ENCODE measurements around the gene HMCN2.
A peak's percentile ranks its signal among the peaks of the same experiment; 100 is the strongest.

The HMCN2 gene, protein sequence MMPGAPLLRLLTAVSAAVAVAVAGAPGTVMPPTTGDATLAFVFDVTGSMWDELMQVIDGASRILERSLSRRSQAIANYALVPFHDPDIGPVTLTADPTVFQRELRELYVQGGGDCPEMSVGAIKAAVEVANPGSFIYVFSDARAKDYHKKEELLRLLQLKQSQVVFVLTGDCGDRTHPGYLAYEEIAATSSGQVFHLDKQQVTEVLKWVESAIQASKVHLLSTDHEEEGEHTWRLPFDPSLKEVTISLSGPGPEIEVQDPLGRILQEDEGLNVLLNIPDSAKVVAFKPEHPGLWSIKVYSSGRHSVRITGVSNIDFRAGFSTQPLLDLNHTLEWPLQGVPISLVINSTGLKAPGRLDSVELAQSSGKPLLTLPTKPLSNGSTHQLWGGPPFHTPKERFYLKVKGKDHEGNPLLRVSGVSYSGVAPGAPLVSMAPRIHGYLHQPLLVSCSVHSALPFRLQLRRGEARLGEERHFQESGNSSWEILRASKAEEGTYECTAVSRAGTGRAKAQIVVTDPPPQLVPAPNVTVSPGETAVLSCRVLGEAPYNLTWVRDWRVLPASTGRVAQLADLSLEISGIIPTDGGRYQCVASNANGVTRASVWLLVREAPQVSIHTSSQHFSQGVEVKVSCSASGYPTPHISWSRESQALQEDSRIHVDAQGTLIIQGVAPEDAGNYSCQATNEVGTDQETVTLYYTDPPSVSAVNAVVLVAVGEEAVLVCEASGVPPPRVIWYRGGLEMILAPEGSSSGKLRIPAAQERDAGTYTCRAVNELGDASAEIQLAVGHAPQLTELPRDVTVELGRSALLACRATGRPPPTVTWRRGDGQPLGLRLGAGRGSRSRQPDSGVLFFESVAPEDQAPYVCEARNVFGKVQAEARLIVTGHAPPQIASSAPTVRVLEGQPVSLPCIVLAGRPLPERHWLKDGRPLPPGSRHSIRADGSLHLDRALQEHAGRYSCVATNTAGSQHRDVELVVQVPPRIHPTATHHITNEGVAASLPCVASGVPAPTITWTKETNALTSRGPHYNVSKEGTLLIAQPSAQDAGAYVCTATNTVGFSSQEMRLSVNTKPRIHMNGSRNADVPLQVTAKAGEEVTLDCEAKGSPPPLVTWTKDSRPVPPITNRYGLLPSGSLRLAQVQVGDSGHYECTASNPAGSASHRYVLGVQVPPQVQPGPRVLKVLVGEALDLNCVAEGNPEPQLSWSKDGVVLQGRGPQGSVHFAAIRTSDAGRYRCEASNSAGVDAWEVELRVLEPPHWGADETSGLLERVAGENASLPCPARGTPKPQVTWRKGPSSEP (N-terminal part only)

DNA sequence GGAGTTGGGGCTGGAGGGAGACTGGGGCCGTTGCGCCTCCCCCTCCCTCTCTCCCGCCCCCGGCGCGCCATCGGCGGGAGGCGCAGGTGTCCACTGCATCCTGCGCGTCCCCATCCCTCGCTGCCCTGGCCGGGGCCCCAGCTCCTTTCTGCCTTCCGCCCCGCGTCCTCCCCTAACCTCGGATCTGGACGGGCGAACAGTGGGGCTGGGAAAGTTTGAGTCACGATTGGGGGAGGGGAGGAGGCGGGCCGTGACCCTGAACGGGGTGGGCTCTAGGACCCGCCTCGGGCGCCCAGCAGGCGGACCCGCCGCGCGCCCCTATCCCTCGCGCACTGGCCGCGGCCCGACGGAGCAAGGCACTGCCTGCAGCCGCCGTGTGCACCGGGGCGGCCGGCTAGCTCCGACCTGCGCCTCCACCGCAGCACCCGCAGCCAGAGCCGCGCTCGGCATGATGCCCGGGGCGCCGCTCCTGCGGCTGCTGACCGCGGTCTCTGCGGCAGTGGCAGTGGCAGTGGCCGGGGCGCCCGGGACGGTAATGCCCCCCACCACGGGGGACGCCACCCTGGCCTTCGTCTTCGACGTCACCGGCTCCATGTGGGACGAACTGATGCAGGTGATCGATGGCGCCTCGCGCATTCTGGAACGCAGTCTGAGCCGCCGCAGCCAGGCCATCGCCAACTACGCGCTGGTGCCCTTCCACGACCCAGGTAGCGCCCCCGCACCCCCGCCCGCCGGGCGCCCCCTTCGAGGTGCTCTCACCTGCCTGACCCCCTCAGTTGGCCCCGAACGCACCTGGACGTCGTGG is at the start of gene HMCN2:
Gene HMCN2, plus strand, starts transcription at position 330 of the 805 bp plus-strand sequence. Its CDS starts 119 bp downstream, at position 449.
- DNase-seq, result no peak

DNA sequence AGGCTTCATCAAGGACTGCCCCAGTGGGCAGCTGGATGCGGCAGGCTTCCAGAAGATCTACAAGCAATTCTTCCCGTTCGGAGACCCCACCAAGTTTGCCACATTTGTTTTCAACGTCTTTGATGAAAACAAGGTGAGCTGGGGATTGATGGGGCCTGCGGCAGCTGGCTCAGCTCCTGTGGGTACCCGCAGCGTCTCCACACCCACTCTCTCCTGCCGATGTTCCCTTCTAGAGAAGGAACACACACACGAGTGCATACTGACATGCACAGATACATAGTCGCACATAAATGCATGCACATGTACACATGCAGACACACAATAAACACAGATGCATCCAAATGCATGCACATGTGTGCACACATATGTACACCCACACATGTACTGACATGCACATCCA is 47.7 kb upstream of the HMCN2 start:
- no peak for DNase-seq

DNA sequence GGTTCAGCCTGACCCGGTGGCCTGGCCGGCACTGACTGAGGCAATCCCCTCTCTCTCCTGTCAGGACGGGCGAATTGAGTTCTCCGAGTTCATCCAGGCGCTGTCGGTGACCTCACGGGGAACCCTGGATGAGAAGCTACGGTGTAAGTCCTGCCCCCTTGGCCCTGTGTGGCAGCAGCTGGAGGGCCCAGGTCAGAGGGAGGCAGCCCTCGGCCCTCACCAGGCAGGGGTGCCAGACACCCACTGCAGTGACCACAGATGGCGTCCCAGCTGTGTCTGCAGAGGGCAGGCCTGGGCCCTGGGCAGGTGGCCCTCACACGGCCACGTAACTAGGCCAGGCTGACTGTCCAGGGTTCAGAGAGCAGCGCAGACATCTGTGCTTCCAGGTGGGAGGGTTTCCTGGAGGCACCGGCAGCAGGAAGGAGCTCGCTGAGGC is 45.9 kb upstream of the HMCN2 start:
- DNase-seq, result no peak

DNA sequence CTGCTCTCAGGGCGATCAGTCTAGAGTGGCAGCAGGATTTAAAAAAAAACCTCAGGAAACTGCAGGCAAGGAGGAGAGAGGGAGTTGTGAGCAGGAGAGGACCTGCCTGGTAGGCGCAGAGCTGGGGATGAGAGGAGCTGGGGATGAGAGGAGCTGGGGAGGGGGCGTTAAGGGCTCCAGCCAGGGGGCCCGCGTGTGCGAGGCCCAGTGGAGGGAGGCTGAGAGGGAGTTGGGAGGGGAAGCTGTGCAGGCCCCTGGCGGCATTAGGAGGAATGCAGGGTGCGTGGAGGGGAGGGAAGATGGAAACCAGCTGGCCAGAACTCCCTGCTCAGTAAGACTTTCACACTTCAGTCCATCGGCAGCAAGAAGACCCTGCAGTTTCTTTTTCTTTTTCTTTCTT is 45.2 kb upstream of the HMCN2 start:
- DNase-seq, result no peak

DNA sequence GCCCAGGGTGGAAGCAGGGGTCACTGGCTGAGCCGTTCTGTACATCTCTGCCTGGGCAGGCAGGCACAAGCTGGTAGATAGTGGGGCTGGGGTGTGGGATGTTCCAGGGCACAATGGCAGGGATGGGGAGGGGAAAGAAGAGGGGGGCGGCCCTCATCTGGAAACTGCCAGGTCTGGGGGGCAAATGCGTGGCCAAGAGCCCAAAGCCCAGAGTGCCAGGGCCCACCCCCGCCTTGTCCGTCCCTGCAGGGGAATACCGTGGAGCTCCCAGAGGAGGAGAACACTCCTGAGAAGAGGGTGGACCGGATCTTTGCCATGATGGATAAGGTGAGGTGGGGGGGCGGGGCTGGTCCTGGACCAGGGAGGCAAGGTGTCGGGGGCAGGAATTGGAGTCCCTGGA is 42.7 kb upstream of the HMCN2 start:
- no peak for DNase-seq

DNA sequence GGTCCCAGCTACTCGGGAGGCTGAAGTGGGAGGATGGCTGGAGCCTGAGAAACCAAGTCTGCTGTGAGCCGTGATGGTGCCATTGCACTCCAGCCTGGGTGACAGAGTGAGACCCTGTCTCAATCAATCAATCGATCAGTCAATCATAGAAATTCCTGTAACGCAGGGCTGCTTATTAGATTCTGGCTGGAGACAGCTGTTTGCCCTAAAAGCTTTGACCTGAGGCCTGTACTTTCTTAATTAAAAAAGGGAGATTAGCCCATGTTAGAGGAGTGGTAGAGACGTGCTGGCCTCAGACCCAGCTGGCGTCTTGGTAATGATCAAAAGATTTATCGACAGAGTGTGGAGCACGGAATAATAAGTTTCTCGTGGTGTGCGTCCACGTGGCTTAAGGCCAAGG is 40.5 kb upstream of the HMCN2 start:
- no peak for DNase-seq

DNA sequence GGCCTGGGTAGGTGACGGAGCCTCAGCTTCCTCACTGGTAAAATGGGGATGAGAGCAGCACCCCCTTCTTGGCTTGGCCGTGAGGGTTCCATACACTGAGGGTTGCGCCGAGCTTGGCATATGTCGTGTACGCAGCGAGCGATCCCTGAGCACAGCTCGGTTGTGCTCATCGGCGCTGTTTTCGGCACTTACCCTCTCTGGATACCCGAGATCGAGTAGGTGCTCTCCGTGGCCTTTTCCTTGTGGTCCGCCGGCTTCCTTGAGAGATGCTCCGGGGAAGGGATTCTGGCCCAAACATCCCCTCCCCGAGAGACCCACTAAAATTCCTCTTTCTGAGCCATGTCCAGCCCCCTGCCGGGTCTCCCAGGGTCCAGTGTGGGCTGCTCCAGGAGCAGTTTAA is 40.0 kb upstream of the HMCN2 start:
- no peak for DNase-seq

DNA sequence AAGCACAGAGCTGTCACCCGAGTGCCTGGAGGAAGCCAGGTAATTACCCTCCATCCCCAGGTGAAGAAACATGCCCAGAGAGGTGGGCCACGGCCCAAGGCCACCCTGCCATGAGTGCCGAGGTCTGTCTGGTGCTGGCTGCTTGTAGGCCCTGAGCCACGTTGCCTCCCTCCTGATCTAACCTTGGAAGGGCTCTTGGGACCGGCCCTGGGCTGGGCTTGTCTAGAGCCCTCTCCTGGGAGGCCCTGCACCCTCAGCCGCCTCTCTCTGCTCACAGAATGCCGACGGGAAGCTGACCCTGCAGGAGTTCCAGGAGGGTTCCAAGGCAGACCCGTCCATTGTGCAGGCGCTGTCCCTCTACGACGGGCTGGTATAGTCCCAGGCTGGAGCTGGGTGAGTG is 39.4 kb upstream of the HMCN2 start:
- no peak for DNase-seq

DNA sequence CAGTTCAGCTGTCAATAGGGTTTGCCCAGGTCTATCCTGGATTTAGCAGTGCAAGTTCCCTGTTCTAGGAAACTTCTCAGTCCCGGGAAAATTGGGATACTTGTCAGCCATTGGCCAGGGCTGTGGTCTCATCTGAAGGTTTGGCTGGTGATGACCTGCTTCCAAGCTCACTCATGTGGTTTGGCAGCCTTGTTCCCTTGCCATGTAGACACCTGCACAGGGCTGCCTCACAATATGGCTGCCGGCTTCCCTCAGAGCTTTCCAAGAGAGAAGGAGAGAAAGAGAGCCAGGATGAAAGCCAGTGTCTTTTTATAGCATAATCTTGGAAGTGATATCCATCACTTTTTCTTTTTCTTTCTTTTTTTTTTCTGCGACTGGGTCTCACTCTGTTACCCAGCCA is 37.7 kb upstream of the HMCN2 start:
- no peak for DNase-seq

DNA sequence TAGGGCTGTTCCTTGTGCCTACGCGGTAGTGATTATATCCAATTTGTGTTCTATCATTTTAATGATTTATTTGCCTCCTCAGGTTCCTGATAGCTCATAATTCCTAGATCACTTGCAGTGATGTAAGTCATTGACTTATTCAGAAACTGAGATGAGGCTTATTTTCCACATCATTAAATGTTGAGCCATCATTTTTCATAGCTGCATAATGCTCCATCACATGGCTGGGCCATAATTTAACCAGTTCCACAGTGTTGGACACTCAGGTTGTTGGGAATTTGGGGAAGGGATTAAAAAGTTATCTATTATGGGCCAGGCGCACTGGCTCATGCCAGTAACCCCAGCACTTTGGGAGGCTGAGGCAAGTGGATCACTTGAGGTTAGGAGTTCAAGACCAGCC is 35.8 kb upstream of the HMCN2 start:
- no peak for DNase-seq

DNA sequence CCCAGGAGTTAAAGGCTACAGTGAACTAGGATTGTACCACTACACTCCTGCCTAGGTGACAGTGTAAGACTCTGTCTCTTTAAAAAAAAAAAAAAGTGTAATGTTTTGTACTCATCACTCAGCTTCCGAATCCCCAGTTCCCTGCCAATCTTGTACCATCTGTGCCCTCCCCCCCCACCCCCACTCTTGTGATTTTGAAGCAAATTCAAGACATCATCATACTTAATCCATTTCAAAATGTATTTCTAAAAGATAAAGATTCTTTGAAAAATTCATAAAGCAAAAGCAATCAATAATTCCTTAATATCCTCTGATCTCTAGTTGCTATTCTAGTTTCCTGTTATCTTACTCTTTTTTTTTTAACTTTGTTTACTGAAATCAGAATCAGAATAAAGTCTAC is 34.9 kb upstream of the HMCN2 start:
- no peak for DNase-seq

DNA sequence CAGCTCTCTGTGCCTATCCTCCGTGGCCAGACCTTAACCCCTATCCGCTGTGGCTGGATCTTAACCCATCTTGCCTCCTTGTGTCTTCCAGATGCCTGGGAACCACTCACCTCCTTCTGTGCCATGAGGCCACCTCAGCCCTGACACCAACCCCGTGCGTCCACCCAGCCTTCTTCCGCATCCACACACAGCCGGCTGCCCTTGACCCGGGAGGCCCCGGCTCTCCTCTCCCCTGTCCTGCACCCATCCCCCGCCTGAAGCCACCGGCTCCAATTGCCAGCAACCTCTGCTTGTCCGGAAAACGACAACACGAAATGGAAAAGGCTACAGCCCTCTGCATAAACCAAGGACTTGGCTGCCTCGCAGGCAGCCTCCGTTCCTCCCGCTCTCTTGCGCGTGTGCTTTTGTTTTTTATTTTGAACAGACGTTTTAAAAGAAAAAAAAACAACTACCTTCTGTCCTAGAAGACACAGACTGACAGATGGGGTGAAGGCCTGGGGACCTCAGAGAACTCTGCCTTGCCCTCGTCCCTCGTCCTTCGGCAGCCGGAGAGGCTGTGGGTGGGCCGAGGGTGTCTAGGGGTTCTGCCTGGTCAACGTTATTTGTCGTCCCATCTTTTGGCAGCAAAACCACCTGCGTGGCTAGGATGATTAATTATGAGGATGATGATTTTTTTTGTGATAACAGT is 32.5 kb upstream of the HMCN2 start:
- DNase-seq, result no peak

DNA sequence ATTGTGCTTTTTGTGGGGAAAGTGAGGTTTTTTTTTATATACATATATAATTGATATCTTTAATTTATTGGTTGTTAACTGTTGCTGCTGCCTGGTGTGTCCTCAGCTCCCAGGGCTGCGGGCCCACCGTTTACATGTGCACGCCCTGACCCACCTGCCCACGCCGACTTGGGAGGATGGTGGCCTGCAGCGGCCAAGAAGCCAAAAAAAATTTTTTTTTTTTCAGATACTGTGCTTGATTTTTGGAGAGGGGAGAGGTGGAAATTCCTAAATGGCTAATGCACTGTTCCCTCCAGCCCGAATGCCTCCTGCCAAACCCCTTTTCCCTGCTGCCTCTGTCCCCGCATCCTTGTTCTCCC is 32.0 kb upstream of the HMCN2 start:
- no peak for DNase-seq

DNA sequence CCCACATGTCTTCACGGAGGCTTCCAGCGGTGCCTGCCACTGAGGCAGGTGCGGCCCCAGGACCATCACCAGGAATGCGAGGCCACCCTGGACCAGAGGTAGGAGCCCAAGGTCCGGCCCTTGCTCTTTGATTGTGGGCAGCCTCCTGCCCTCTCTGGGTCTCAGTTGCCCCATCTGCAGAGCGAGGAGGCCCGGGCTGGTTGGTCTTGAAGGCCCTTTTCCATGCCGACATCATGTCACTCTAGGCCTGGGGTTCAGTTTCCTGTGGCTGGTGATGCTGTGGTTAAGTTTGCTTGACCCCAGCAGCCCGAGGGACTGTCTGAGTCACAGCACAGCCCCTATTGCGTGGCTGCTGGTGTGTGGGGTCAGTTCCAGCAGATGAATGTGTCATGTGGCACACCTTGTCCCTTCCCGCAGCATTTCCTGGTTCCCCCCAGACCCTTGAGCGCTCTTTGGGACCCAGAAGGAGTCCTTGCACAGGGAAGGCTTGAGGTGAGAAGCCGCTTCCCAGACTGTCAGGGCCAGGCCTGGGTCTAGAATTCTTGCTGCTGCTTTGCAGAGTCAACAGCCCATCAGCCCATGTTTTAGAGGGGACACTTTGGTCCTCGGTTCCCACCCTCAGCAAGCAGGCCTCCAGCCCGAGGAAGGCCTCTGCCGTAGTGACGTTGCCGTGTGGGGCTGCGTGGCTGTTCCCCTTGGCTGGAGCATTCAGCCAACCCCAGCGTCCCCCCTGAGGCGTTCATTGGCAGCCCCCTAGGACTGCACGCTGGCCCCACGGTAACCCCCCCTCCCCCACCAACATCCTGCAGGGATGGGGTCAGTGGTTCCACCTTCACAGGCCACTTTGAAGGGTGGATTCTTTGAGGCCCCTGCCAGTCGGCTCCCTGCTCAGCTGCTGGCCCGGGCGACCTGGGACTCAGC is 31.0 kb upstream of the HMCN2 start:
- DNase-seq, result no peak

DNA sequence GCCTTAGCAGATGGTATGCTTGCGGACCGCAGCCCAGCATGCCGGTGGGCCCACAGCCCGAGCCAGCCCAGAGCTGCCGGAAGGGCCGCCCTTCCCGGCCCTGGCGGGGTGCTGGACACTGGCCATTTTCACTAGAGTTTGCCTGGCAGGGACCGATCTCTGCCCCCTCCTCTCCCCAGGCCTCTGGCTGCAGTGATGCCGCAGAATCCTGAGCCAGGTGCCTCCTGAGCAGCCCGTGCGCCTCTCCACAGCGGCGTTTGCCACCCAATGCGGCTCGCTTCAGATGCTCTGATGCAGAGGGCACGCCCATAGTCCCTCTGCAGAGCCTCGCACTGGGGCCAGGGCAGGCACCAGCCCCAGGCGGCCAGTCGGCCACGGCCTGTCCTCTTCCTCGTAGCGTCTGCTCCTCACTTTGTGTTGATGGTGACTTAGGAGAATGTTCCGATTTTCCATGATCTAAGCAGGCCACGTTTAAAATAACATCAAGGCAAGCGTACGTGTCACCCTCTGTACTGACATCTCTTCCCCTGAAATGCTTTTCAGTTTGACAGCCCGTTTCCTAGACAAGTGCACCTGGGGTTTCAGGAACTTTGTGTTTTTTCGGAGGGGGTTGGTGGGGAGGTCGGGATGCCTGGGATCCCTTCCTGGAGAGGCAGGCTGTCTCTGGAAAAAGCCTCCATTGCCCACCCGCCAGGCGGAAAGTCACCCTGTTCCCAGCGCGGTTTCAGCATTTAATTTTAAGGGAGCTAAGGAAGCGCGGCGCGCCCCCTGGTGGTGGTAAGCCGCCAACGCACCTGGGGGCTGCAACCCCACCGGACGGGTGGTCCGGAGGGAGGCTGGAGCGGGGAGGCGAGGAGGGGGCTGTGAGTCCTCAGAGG is 29.8 kb upstream of the HMCN2 start:
- peak; percentile 70 for DNase-seq

DNA sequence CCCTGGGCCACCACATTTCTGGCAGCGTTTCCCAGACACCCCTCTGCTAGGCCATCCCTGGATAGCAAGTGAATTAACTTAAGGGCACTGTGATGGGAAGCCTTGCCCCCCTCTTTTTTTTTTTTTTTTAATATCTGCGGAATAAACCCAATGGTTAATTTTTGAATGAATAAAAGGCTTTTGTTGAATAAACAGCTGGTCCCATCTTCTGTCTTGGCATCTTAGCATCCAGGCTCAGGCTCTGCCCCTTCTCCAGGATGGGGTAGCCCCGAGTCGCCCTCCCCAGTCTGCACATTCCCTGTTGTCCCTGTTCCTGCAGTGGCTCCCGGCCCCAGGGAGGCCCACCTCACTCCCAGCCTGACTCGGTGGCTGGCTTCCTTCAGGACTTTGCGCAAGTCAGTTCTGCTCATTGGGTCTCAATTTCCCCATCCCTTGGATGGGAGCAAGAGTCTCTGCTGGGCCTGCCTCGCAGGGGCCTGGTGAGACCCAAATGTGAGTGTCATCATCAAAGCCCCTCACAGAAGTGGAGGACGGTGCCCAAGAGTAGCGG is 29.0 kb upstream of the HMCN2 start:
- no peak for DNase-seq

DNA sequence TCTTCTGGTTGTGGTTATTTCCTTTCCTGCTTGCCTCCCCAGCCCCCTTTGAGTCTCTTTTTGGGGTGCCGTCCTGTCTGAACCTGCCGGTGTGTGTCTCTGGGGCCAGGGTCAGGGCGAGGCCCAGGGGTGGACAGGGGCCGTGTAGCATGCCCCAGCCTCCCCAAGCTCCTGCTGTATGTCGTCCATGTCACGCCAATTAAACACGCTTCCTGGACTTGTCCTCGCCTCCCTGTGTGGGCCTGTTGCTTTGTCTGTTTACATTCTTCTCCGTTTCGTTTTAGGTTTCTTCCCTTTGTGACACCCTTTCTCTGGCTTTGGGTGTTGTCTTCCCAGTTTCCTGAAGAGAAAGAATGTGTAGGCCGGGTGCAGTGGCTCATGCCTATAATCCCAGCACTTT is 28.5 kb upstream of the HMCN2 start:
- DNase-seq, result no peak

DNA sequence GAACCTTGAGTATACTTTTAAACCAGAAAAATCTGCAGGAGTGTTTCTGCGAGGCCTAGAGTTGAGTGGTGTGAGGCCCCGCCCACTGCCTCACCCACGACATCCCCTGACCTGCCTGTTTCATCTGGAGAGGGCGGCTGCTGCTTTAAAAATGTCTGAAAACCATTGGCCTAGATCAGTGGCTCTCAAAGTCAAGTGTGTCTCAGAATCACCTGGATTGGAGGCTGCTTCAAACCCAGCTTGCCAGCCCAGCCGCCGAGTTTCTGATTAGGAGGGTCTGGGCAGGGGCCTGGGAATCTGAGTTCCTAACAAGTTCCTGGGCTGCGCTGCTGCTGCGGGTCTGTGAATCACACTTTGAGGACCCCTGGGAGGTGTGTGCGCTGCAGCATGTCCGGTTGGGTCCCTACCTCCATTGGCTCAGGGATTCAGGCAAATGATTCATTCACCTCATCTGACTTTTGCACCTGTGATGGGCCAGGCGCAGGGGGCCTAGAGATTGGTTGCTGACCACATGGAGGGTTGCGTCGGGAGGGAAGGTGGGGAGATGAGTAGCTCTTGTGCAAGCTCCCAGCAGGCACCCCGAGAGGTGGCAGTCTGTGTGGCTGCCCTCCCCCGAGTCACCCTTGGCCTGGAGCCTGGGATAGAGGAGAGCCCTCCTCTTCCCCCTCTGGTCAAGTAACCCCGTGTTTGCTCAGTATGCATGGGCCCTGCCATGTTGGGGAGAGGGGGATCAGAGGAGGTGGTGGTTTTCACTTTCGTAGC is 27.6 kb upstream of the HMCN2 start:
- no peak for DNase-seq

DNA sequence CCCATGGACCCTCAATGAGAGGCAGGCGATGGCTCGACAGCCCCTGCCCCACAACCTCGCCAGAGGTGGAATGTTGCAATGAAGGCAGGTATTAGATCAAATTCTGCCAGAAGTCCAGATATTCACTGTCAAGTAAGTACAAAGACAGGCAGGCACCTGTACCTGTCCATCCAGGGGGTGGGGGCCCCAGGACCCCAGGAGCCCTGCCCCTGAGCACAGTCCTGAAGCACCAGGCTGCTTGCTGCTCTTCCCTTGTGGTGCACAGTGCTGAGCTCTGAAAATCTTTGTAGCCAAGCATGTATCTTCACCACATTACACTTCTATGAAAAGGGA is 26.2 kb upstream of the HMCN2 start:
- DNase-seq, result no peak

Measured in CD4-positive, alpha-beta T cell treated with Interleukin-12 subunit alpha and Interleukin-12 subunit beta, for 1 hour (primary cell).